B cell (primary cell): ENCODE measurements around the gene HLCS. TPM values are rescaled to one million over a fixed set of nuclear protein-coding genes. Genes with fewer than 3 reads are reported as not detected.

Experiments used
- ATAC-seq: fragments of 200-7000 bp; cut with Tn5 transposase; one replicate; pipeline ENCODE4 v1.10.0; 2021; ENCODE audit warnings: low read depth, mild to moderate bottlenecking, moderate number of reproducible peaks, moderate library complexity
- CTCF ChIA-PET: fragments of 350-600 bp; sonication (Branson Sonifier 250); formaldehyde crosslinking; loops from one replicate; lab custom pipeline; 2021; ENCODE audit warnings: antibody characterized with exemption, inconsistent platforms; lab: Charles Lee
- POLR2A ChIA-PET: fragments of 350-600 bp; sonication (Branson Sonifier 250); formaldehyde crosslinking; loops from one replicate; lab custom pipeline; 2021; ENCODE audit warnings: antibody characterized with exemption; lab: Charles Lee
- DNase-seq: peaks from one replicate; pipeline ENCODE4 v3.0.0; 2013
- H2AFZ ChIP-seq: 2 replicates; pipeline ENCODE4 v1.6.1; 2012; ENCODE audit warnings: mild to moderate bottlenecking, low read depth, low read length; ENCODE audit not compliant: insufficient read depth, poor library complexity, severe bottlenecking
- H3K27ac ChIP-seq, 2 donors: 1 replicate in 1 of 2; 2 replicates in 1 of 2; pipeline ENCODE4 v1.5.1; 2012 to 2013; ENCODE audit warnings: low read length in 2 of 2, mild to moderate bottlenecking in 2 of 2, moderate library complexity in 1 of 2
- H3K27me3 ChIP-seq, 4 experiments: fragments of 200-600 bp in 1 of 4; sonication (generic) in 1 of 4; replicated peaks in 1 of 4; 1 replicate in 2 of 4; 2 replicates in 2 of 4; pipeline versions ENCODE4 v1.6.1 to v1.7.0; 2013 to 2016; ENCODE audit warnings: low read length in 3 of 4, mild to moderate bottlenecking in 2 of 4, mixed read lengths in 1 of 4, moderate library complexity in 1 of 4; ENCODE audit not compliant: insufficient read depth in 4 of 4, control insufficient read depth in 3 of 4; ENCODE audit errors: control extremely low read depth in 1 of 4
- H3K36me3 ChIP-seq, 2 experiments: replicated peaks in 1 of 2; 1 replicate in 1 of 2; 2 replicates in 1 of 2; pipeline versions ENCODE4 v1.6.1 to v1.7.1; 2013; ENCODE audit warnings: low read length in 1 of 2; ENCODE audit not compliant: insufficient read depth in 2 of 2, control insufficient read depth in 1 of 2; ENCODE audit errors: control extremely low read depth in 1 of 2, extremely low read depth in 1 of 2
- H3K4me1 ChIP-seq, 2 donors: fragments of 200-600 bp in 1 of 2; sonication (generic) in 1 of 2; 1 replicate in 1 of 2; 2 replicates in 1 of 2; pipeline versions ENCODE4 v1.5.1 to v1.6.1; 2013 to 2017; ENCODE audit warnings: low read length in 2 of 2; ENCODE audit not compliant: control insufficient read depth in 2 of 2, insufficient read depth in 2 of 2
- H3K4me2 ChIP-seq: replicated peaks from 2 replicates; pipeline ENCODE3; 2012; ENCODE audit warnings: mild to moderate bottlenecking, low read depth, low read length; ENCODE audit not compliant: poor library complexity, severe bottlenecking
- H3K4me3 ChIP-seq, 5 experiments: fragments of 200-600 bp in 1 of 5; sonication (generic) in 1 of 5; 1 replicate in 3 of 5; 2 replicates in 2 of 5; pipeline versions ENCODE4 v1.5.1 to v1.7.0; 2011 to 2016; ENCODE audit warnings: low read length in 4 of 5, mild to moderate bottlenecking in 4 of 5, low read depth in 2 of 5, control low read depth in 1 of 5, moderate library complexity in 1 of 5; ENCODE audit not compliant: insufficient read depth in 1 of 5; ENCODE audit errors: control extremely low read depth in 1 of 5, extremely low read depth in 1 of 5
- H3K79me2 ChIP-seq: fragments of 200-600 bp; sonication (generic); one replicate; pipeline ENCODE4 v1.6.0; 2016; ENCODE audit warnings: low read length; ENCODE audit not compliant: control insufficient read depth, insufficient read depth
- H3K9ac ChIP-seq: fragments of 200-600 bp; sonication (generic); 2 replicates; pipeline ENCODE4 v1.6.1; 2017; ENCODE audit warnings: mild to moderate bottlenecking, low read length, moderate library complexity
- H3K9me3 ChIP-seq, 3 donors: one replicate each; pipeline versions ENCODE4 v1.6.1 to v1.7.1; 2013; ENCODE audit warnings: low read length in 2 of 3; ENCODE audit not compliant: control insufficient read depth in 2 of 3, insufficient read depth in 1 of 3; ENCODE audit errors: control extremely low read depth in 1 of 3
- H4K20me1 ChIP-seq: 2 replicates; pipeline ENCODE4 v1.6.0; 2012; ENCODE audit warnings: mild to moderate bottlenecking, low read length; ENCODE audit not compliant: insufficient read depth, control insufficient read depth, poor library complexity, severe bottlenecking
- H3K27ac Mint-ChIP-seq: one replicate; pipeline ENCODE4 v1.8.0; 2021; ENCODE audit warnings: mixed read lengths
- H3K27me3 Mint-ChIP-seq: one replicate; pipeline ENCODE4 v1.8.0; 2021; ENCODE audit warnings: mixed read lengths
- H3K4me1 Mint-ChIP-seq: one replicate; pipeline ENCODE4 v1.8.0; 2021; ENCODE audit warnings: mixed read lengths
- H3K4me3 Mint-ChIP-seq: one replicate; pipeline ENCODE4 v1.8.0; 2021; ENCODE audit warnings: mixed read lengths
- H3K9me3 Mint-ChIP-seq: one replicate; pipeline ENCODE4 v1.8.0; 2022; ENCODE audit warnings: mixed read lengths; ENCODE audit not compliant: insufficient read depth
- CTCF ChIP-seq: fragments of 200-600 bp; IDR thresholded peaks from one replicate; pipeline ENCODE4 v1.8.0; 2022; ENCODE audit warnings: antibody characterized with exemption, mild to moderate bottlenecking
- EZH2 ChIP-seq: IDR thresholded peaks from 2 replicates; pipeline ENCODE4 v1.6.1; 2012; ENCODE audit warnings: borderline replicate concordance, low read depth, mild to moderate bottlenecking, moderate library complexity, low read length; ENCODE audit not compliant: insufficient read depth, poor library complexity, severe bottlenecking
- WGBS: methylation state at CpG from one replicate; pipeline ENCODE4 v1.1.5; 2013; ENCODE audit warnings: missing lambda C conversion rate; ENCODE audit not compliant: insufficient coverage; 5-methylcytosine and 5-hydroxymethylcytosine counted together
- intact Hi-C: fragments of 100-400 bp; cut with micrococcal nuclease; formaldehyde crosslinking; loops from one replicate; pipeline ENCODE4 v1.10.0; 2022
- polyA plus RNA-seq: library from polyadenylated mRNA; depleted of rRNA; stranded (reverse); fragments of >200 nt; gene quantifications from 2 replicates; pipeline ENCODE4 v1.2.3, GENCODE V29; 2012
- total RNA-seq, 2 donors: library from RNA; stranded (reverse); fragments of 120-200 nt in 1 of 2; gene quantifications; 1 replicate in 1 of 2; 2 replicates in 1 of 2; pipeline versions ENCODE4 v1.2.3 to v1.2.4, GENCODE V29; 2013 to 2022

HLCS gene
- total and polyA plus RNA-seq, 2 donors (not counting 1 experiment from before 2014, with no cell fraction given), result 4.4 to 14.7 TPM

GRCh38 chr21:36981977-36982700 is 15.7 kb upstream of the HLCS start:
- H3K9me3 ChIP-seq, result no peaks in the 10 kb centered on the region
- no peaks in the 10 kb centered on the region for H3K36me3 ChIP-seq
- Mint-ChIP-seq H3K9me3 (no peaks in the 10 kb centered on the region), H3K4me3 (no peak overlapping the region), H3K27ac (no peak overlapping the region), H3K27me3 (peaks cover 3% of the 10 kb centered on the region), H3K4me1 (peaks cover 19% of the 10 kb centered on the region)
- no peak overlapping the region for H3K4me3 ChIP-seq
- DNase-seq, result no peak
- H3K4me2 ChIP-seq, result no peak overlapping the region
- H3K27ac ChIP-seq, result no peak overlapping the region
- 94% methylated on average over 2 of the region's 6 CpGs for WGBS
- POLR2A ChIA-PET, result no interaction called here
- H3K9ac ChIP-seq, result no peak overlapping the region
- intact Hi-C loops, result no loop called here
- no peaks in the 10 kb centered on the region for H4K20me1 ChIP-seq
- H3K79me2 ChIP-seq, result no peaks in the 10 kb centered on the region
- H3K4me1 ChIP-seq, result peaks cover 14 to 21% of the 10 kb centered on the region in 2 donors
- H3K27me3 ChIP-seq, result peaks cover 0 to 13% (median 5%) of the 10 kb centered on the region in 4 experiments
- no peak for TF ChIP-seq CTCF
- TF ChIP-seq EZH2, result no peak
- CTCF ChIA-PET, result interaction anchor here (1.2 to 1.6 kb wide), 2 partner anchors 9 to 30 kb away, joined by 3 to 6 read pairs; no protein-coding TSS in a partner anchor
- ATAC-seq, result no peak
- H2AFZ ChIP-seq, result no peak overlapping the region

GRCh38 chr21:36981049-36981391 is 14.6 kb upstream of the HLCS start:
- H3K27me3 Mint-ChIP-seq, result peaks cover 3% of the 10 kb centered on the region
- DNase-seq (no peak), ATAC-seq (no peak)
- peak overlapping the region; percentile 88 for H3K4me3 Mint-ChIP-seq
- POLR2A ChIA-PET, result interaction anchor here (0.6 kb wide), 1 partner anchor 554 kb away, joined by 3 read pairs; no protein-coding TSS in a partner anchor
- CTCF ChIA-PET, result no interaction called here
- H3K4me1 Mint-ChIP-seq, result peaks cover 24% of the 10 kb centered on the region
- Histone ChIP-seq H2AFZ (peak overlapping the region; percentile 68), H3K9ac (peak overlapping the region; percentile 62), H3K36me3 (no peaks in the 10 kb centered on the region), H3K4me3 (peak overlapping the region in 4 of 5 experiments; percentile 29 to 56 (median 36)), H3K4me1 (peaks cover 16 to 22% of the 10 kb centered on the region in 2 donors), H3K27ac (no peak overlapping the region), H3K27me3 (peaks cover 0 to 13% (median 5%) of the 10 kb centered on the region in 4 experiments), H4K20me1 (no peaks in the 10 kb centered on the region), H3K4me2 (peak overlapping the region; percentile 78), H3K9me3 (no peaks in the 10 kb centered on the region), H3K79me2 (no peaks in the 10 kb centered on the region)
- H3K9me3 Mint-ChIP-seq, result no peaks in the 10 kb centered on the region
- TF ChIP-seq EZH2 (no peak), CTCF (no peak)
- intact Hi-C loops, result no loop called here
- WGBS, result no CpG with 5 or more reads among the region's 2 CpGs
- peak overlapping the region; percentile 61 for H3K27ac Mint-ChIP-seq
